HG03571 (cell line): ENCODE data around the gene IFNA17.
"Not testable (repeated sequence)": the region's sequence is repeated elsewhere in the genome, so short reads cannot be mapped to it uniquely, and the experiment has no call there.

ENCODE experiments used
- ATAC-seq: cut with Tn5 transposase; IDR thresholded peaks from one replicate; pipeline ENCODE4 v1.9.1; 2021; ENCODE audit not compliant: unreplicated experiment

Gene IFNA17

GRCh38 chr9:21228122-21228521 lies at the start of gene IFNA17:
Gene IFNA17 (minus strand): TSS chr9:21228222. CDS start chr9:21228173, 49 bp downstream.
- no peak for ATAC-seq

GRCh38 chr9:21268347-21268657 lies 40.3 kb upstream of the IFNA17 start:
- no peak for ATAC-seq

- peak; percentile 37 for ATAC-seq
Observed at GRCh38 chr9:21267485-21268346, 39.7 kb upstream of the IFNA17 start.

GRCh38 chr9:21266733-21267484 lies 38.9 kb upstream of the IFNA17 start:
- peak; percentile 49 for ATAC-seq

- ATAC-seq: peak; percentile 35
Observed at GRCh38 chr9:21265421-21266189, 37.6 kb upstream of the IFNA17 start.

GRCh38 chr9:21255538-21256212 lies 27.7 kb upstream of the IFNA17 start:
- no peak for ATAC-seq

GRCh38 chr9:21252721-21253547 lies 24.9 kb upstream of the IFNA17 start:
- ATAC-seq: peak; percentile 60

- no peak for ATAC-seq
Observed at GRCh38 chr9:21251638-21252037, 23.6 kb upstream of the IFNA17 start.

- no peak for ATAC-seq
Observed at GRCh38 chr9:21251190-21251589, 23.2 kb upstream of the IFNA17 start.

GRCh38 chr9:21244836-21245235 lies 16.8 kb upstream of the IFNA17 start:
- ATAC-seq: no peak

- no peak for ATAC-seq
Observed at GRCh38 chr9:21239911-21240310, 11.9 kb upstream of the IFNA17 start, which contains the start of gene IFNA14. Gene IFNA14 (minus strand): TSS chr9:21240005. CDS start chr9:21239935, 70 bp downstream.

GRCh38 chr9:21236360-21236714 lies 8.3 kb upstream of the IFNA17 start:
- peak; percentile 35 for ATAC-seq

GRCh38 chr9:21235468-21236359 lies 7.7 kb upstream of the IFNA17 start:
- ATAC-seq: peak; percentile 79

GRCh38 chr9:21234153-21234687 lies 6.2 kb upstream of the IFNA17 start:
- no peak for ATAC-seq

GRCh38 chr9:21233258-21233657 lies 5.2 kb upstream of the IFNA17 start:
- no peak for ATAC-seq

GRCh38 chr9:21217211-21217610 lies 10.8 kb downstream of the IFNA17 start, which contains the start of gene IFNA16:
Gene IFNA16 (minus strand): TSS chr9:21217311. CDS start chr9:21217305, 6 bp downstream.
- not testable (repeated sequence) for ATAC-seq

GRCh38 chr9:21213411-21214326 lies 14.4 kb downstream of the IFNA17 start:
- not testable (repeated sequence) for ATAC-seq
